Measurements from ENCODE around the gene YKT6.
A peak's percentile ranks its signal among the peaks of the same experiment; 100 is the strongest.

YKT6 gene

GRCh38 chr7:44259547-44260457 lies 59.0 kb downstream of the YKT6 start:
- DNase-seq (ENCODE audit: low spot score), result peak; percentile 84

GRCh38 chr7:44261240-44261639 lies 60.5 kb downstream of the YKT6 start:
- DNase-seq (ENCODE audit: low spot score), result no peak

GRCh38 chr7:44262031-44262430 lies 61.3 kb downstream of the YKT6 start:
- no peak for DNase-seq (ENCODE audit: low spot score)

- no peak for DNase-seq (ENCODE audit: low spot score)
These were observed 62.7 kb downstream of the YKT6 start for GRCh38 chr7:44263326-44264082.
